Aorta (tissue), 5 donors: Measurements from ENCODE around the gene MYLK4. TPM values are rescaled to one million over a fixed set of nuclear protein-coding genes. Genes with fewer than 3 reads are reported as not detected.
A peak's percentile ranks its signal among the peaks of the same experiment; 100 is the strongest.

Experiments
- ATAC-seq: fragments of 200-7000 bp; cut with Tn5 transposase; one replicate; pipeline ENCODE4 v1.9.1; 2022; ENCODE audit warnings: moderate library complexity; ENCODE audit not compliant: low FRiP score
- DNase-seq, 2 donors: peaks; one replicate each; pipeline ENCODE4 v3.0.0-alpha.2; 2020
- H3K27ac ChIP-seq, 2 donors: one replicate each; pipeline ENCODE4 v1.5.1; 2013; ENCODE audit warnings: low read length in 2 of 2, mild to moderate bottlenecking in 2 of 2, moderate library complexity in 2 of 2, control low read depth in 1 of 2, inconsistent platforms in 1 of 2, low read depth in 1 of 2
- H3K27me3 ChIP-seq, 2 donors: one replicate each; pipeline ENCODE4 v1.6.1; 2013; ENCODE audit warnings: control low read depth in 1 of 2, low read length in 1 of 2, mild to moderate bottlenecking in 1 of 2, moderate library complexity in 1 of 2; ENCODE audit not compliant: insufficient read depth in 2 of 2, control insufficient read depth in 1 of 2
- H3K36me3 ChIP-seq, 2 donors: one replicate each; pipeline ENCODE4 v1.6.1; 2013; ENCODE audit warnings: control low read depth in 1 of 2, low read length in 1 of 2, mild to moderate bottlenecking in 1 of 2; ENCODE audit not compliant: insufficient read depth in 2 of 2, control insufficient read depth in 1 of 2
- H3K4me1 ChIP-seq, 2 donors: one replicate each; pipeline ENCODE4 v1.6.1; 2013; ENCODE audit warnings: low read length in 2 of 2, control low read depth in 1 of 2, mild to moderate bottlenecking in 1 of 2, moderate library complexity in 1 of 2; ENCODE audit not compliant: insufficient read depth in 2 of 2, control insufficient read depth in 1 of 2
- H3K4me3 ChIP-seq, 2 donors: one replicate each; pipeline ENCODE4 v1.5.1; 2013; ENCODE audit warnings: low read length in 2 of 2, control low read depth in 1 of 2, mild to moderate bottlenecking in 1 of 2
- H3K9me3 ChIP-seq: one replicate; pipeline ENCODE4 v1.6.1; 2013; ENCODE audit warnings: mild to moderate bottlenecking, low read length; ENCODE audit not compliant: control insufficient read depth
- WGBS, 2 donors: extraction: QIAGEN DNeasy Blood & Tissue Kit; methylation state at CpG; one replicate each; pipeline ENCODE4 v1.1.7; 2013; 5-methylcytosine and 5-hydroxymethylcytosine counted together
- intact Hi-C, 2 donors: fragments of 100-400 bp; cut with DNase I; formaldehyde crosslinking; loops; one replicate each; pipeline versions ENCODE4 v1.14.2 to v1.15.0; 2022
- polyA plus RNA-seq, 2 donors: library from polyadenylated mRNA; stranded (reverse); fragments of 200-250 nt; gene quantifications; one replicate each; pipeline ENCODE4 v1.2.3, GENCODE V29; 2013
- total RNA-seq, 2 donors: library from RNA; stranded (reverse); fragmentation: NEBNext Ultra II Directional; extraction: Animal tissue kit (Norgen Biotek cat#: 25700); gene quantifications; one replicate each; pipeline ENCODE4 v1.2.1, GENCODE V29; 2021
- donor health status: healthy with polysubstance abuse.
- donor health status: Bipolar disorder and iron deficiency.
- donor health status: DM: no; HTN: no; CAD: no.
- donor health status: DM: no; HTN: no; CAD: no.
- donor health status: DM: yes; HTN: yes; CAD: no.

Gene MYLK4
- total and polyA plus RNA-seq, 4 donors, result 0.38 to 2.5 (median 1.6) TPM

- H3K9me3 ChIP-seq, result no peaks in the 10 kb centered on the region
- H3K27me3 ChIP-seq, result no peaks in the 10 kb centered on the region
- no peak overlapping the region for H3K27ac ChIP-seq
- no peak for ATAC-seq
- H3K4me1 ChIP-seq, result no peaks in the 10 kb centered on the region
- intact Hi-C loops, result no loop called here
- WGBS, 2 donors, result 81 to 84% methylated on average over 2 of the region's 2 CpGs
- no peak for DNase-seq
- no peak overlapping the region for H3K4me3 ChIP-seq
- H3K36me3 ChIP-seq, result no peaks in the 10 kb centered on the region
Observed at GRCh38 chr6:2756241-2756640, 5.5 kb upstream of the MYLK4 start.

- intact Hi-C loops, result no loop called here
- Histone ChIP-seq H3K4me3 (no peak overlapping the region), H3K27ac (no peak overlapping the region), H3K27me3 (no peaks in the 10 kb centered on the region), H3K4me1 (no peaks in the 10 kb centered on the region), H3K36me3 (no peaks in the 10 kb centered on the region), H3K9me3 (no peaks in the 10 kb centered on the region)
- no peak for DNase-seq
- no peak for ATAC-seq
- 69 to 74% methylated on average over 3 of the region's 3 CpGs for WGBS, 2 donors
Observed at GRCh38 chr6:2755456-2755855, 4.7 kb upstream of the MYLK4 start.

DNA sequence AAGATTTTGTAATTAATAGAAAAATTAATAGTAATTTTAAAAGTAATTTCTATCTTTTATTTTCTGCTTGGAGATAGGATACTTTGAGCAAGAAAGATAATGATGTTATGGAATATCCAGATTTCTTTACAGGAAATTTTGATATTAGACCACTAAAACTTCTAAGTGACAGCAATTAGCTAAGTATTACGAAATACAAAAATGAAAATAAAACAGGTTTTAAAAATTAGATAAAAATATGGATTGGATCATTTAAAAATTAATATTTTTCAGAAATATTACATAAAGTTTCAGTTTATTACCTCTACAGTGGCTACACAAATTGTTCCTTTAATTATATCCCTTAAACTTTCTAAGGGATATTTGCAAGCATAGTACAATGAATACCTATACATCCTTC, 4.2 kb upstream of the MYLK4 start:
- H3K27ac ChIP-seq, result no peak overlapping the region
- 99 to 100% methylated on average over 1 of the region's 1 CpG for WGBS, 2 donors
- H3K9me3 ChIP-seq, result no peaks in the 10 kb centered on the region
- no peaks in the 10 kb centered on the region for H3K4me1 ChIP-seq
- intact Hi-C loops, result loop anchor here in 1 of 2 donors (5.0 kb wide), 1 partner anchor 1158 kb away; no protein-coding TSS in a partner anchor
- no peaks in the 10 kb centered on the region for H3K27me3 ChIP-seq
- H3K36me3 ChIP-seq, result no peaks in the 10 kb centered on the region
- DNase-seq, result no peak
- ATAC-seq, result no peak
- no peak overlapping the region for H3K4me3 ChIP-seq

DNA sequence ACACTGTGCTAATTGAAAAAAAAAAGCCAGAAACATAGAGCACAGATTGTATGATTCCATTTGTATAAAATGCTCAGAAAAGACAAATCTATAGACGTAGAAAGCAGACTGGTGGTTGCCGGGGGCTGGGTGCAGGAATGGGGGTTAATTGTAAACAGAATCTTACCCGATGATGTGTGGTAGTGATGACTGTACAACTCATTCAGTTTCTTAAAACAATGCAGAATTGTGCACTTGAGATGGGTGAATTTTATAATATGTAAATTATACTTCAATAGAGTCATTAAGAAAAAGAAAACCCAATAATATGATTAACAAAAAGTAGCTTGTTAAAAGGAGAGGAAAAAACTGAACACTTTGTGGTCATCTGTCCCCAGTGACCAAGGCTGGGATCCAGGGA, 3.7 kb upstream of the MYLK4 start:
- no peaks in the 10 kb centered on the region for H3K27me3 ChIP-seq
- H3K4me1 ChIP-seq, result no peaks in the 10 kb centered on the region
- no peak overlapping the region for H3K27ac ChIP-seq
- H3K4me3 ChIP-seq, result no peak overlapping the region
- intact Hi-C loops, result loop anchor here in 1 of 2 donors (5.0 kb wide), 1 partner anchor 1157 kb away; no protein-coding TSS in a partner anchor
- no peak for DNase-seq
- no peaks in the 10 kb centered on the region for H3K36me3 ChIP-seq
- 64 to 65% methylated on average over 3 of the region's 3 CpGs for WGBS, 2 donors
- H3K9me3 ChIP-seq, result no peaks in the 10 kb centered on the region
- no peak for ATAC-seq

DNA sequence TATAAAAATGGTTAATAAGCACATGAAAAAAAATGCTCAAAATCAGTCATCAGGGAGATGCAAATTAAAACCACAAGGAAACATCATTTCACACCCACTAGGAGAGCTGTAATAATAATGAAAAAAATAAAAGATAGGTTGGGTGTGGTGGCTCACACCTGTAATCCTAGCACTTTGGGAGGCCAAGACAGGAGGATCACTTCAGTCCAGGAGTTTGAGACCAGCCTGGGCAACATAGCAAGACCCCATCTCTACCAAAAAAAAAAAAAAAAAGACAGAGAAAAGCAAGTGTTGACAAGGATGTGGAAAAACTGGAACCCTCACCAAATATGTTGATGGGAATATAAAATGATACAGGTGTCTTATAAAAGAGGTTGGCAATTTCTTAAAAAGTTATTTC, 3.0 kb upstream of the MYLK4 start:
- intact Hi-C loops, result loop anchor here in 1 of 2 donors (5.0 kb wide), 1 partner anchor 1156 kb away; no protein-coding TSS in a partner anchor

GRCh38 chr6:2753110-2753489, 2.4 kb upstream of the MYLK4 start:
- ATAC-seq, result no peak
- Histone ChIP-seq H3K36me3 (no peaks in the 10 kb centered on the region), H3K27me3 (no peaks in the 10 kb centered on the region), H3K4me1 (peaks cover 0 to 2% of the 10 kb centered on the region in 2 donors), H3K9me3 (no peaks in the 10 kb centered on the region), H3K27ac (no peak overlapping the region), H3K4me3 (no peak overlapping the region)
- intact Hi-C loops, result loop anchor here in 1 of 2 donors (5.0 kb wide), 1 partner anchor 1156 kb away; no protein-coding TSS in a partner anchor
- DNase-seq, result no peak
- WGBS, 2 donors, result 89 to 91% methylated on average over 7 of the region's 7 CpGs

More for the DNA sequence above, 3.0 kb upstream of the MYLK4 start:
- no peak overlapping the region for H3K4me3 ChIP-seq
- ATAC-seq (no peak), DNase-seq (no peak)
- no peak overlapping the region for H3K27ac ChIP-seq
- H3K4me1 ChIP-seq, result peaks cover 0 to 2% of the 10 kb centered on the region in 2 donors
- H3K9me3 ChIP-seq, result no peaks in the 10 kb centered on the region
- no peaks in the 10 kb centered on the region for H3K36me3 ChIP-seq
- no peaks in the 10 kb centered on the region for H3K27me3 ChIP-seq

- ATAC-seq (no peak), DNase-seq (no peak)
- H3K9me3 ChIP-seq, result no peaks in the 10 kb centered on the region
- no peak overlapping the region for H3K4me3 ChIP-seq
- H3K36me3 ChIP-seq, result no peaks in the 10 kb centered on the region
- H3K4me1 ChIP-seq, result peaks cover 0 to 2% of the 10 kb centered on the region in 2 donors
- H3K27ac ChIP-seq, result no peak overlapping the region
- H3K27me3 ChIP-seq, result no peaks in the 10 kb centered on the region
- intact Hi-C loops, result loop anchor here in 1 of 2 donors (5.0 kb wide), 1 partner anchor 1155 kb away; no protein-coding TSS in a partner anchor
- 89 to 90% methylated on average over 5 of the region's 5 CpGs for WGBS, 2 donors
Observed at GRCh38 chr6:2752477-2753109, 1.9 kb upstream of the MYLK4 start.

- intact Hi-C loops, result loop anchor here (2.0 to 5.0 kb wide), 2 partner anchors 1155 kb away; no protein-coding TSS in a partner anchor
- no peak for DNase-seq
- 91 to 94% methylated on average over 3 of the region's 3 CpGs for WGBS, 2 donors
- ATAC-seq, result no peak
- no peaks in the 10 kb centered on the region for H3K27me3 ChIP-seq
- no peaks in the 10 kb centered on the region for H3K9me3 ChIP-seq
- H3K27ac ChIP-seq, result no peak overlapping the region
- H3K36me3 ChIP-seq, result no peaks in the 10 kb centered on the region
- no peak overlapping the region for H3K4me3 ChIP-seq
- H3K4me1 ChIP-seq, result peaks cover 0 to 2% of the 10 kb centered on the region in 2 donors
Observed at GRCh38 chr6:2751871-2752270, 1.1 kb upstream of the MYLK4 start.

GRCh38 chr6:2749969-2750600, 637 bp downstream of the MYLK4 start:
- peak; percentile 59 to 84 for DNase-seq
- no peak for ATAC-seq
- Histone ChIP-seq H3K4me3 (peak overlapping the region; percentile 21 to 33), H3K36me3 (no peaks in the 10 kb centered on the region), H3K4me1 (peaks cover 0 to 2% of the 10 kb centered on the region in 2 donors), H3K27me3 (no peaks in the 10 kb centered on the region), H3K27ac (no peak overlapping the region), H3K9me3 (no peaks in the 10 kb centered on the region)
- WGBS, 2 donors, result 2% methylated on average over 11 of the region's 11 CpGs
- intact Hi-C loops, result loop anchor here (2.0 to 5.0 kb wide), 2 partner anchors 1153 kb away; no protein-coding TSS in a partner anchor
